BE2C (cell line): ENCODE data around the gene SEC62.

Experiments
- DNase-seq: peaks from one replicate; pipeline ENCODE4 v3.0.0-alpha.2; 2020
- H3K27me3 ChIP-seq: fragments of 250-450 bp; sonication (Bioruptor Pico); 2 replicates; pipeline ENCODE4 v1.5.1; 2020; ENCODE audit warnings: mild to moderate bottlenecking
- H3K36me3 ChIP-seq: fragments of 250-450 bp; sonication (Bioruptor Pico); 2 replicates; pipeline ENCODE4 v1.5.1; 2020; ENCODE audit warnings: mild to moderate bottlenecking
- H3K4me1 ChIP-seq: fragments of 250-450 bp; sonication (Bioruptor Pico); 2 replicates; pipeline ENCODE4 v1.5.1; 2020
- H3K4me3 ChIP-seq: 2 replicates; pipeline ENCODE4 v1.5.1; 2011; ENCODE audit warnings: low read depth, low read length
- H3K9me3 ChIP-seq: fragments of 250-450 bp; sonication (Bioruptor Pico); 2 replicates; pipeline ENCODE4 v1.5.1; 2020
- CTCF ChIP-seq: IDR thresholded peaks from 2 replicates; pipeline ENCODE4 v1.5.1; 2012; ENCODE audit warnings: mild to moderate bottlenecking, low read depth, low read length

Gene SEC62

DNA sequence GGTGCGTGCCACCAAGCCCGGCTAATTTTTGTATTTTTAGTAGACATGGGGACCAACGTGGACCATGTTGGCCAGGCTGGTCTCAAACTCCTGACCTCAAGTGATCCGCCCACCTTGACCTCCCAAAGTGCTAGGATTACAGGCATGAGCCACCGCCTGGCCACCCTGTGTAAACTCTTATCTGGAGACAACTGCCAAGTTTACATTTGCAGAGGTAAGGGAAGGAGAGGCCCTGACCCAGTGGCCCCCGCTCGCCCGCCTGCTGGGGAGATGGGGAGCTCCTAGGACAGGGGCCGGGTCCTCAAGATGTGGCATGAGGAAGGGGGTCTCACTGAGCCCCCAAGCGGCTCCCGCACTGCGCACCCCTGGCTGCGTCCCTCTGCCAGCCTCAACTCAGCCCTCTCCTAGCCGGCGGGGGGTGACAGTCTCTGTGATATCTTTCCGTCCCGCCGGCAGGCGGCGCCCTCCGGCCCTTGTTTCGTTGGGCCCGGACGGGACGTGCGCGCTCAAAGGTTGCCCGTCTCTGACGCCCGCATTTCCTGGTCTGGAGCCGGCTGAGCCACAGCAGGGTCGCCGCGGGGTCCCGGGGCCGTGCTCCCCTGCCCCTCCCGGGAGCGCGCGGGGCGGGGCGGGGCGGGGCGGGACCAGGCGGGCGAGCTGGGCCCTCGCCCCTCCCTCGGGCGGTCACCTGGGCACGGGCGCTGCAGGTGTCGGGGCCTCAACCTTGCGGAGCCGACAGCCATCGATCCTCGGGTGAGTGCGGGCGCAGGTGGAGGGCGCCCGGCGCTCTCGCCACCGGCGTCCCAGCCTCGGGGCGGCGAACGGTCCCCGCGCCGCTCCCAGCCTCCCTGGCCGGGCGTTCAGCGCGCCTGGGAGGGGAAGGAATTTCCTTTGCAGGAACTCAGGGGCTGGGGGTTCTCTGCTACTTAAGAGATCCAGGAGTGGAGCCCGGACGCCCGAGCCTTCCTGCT, 71.1 kb downstream of the SEC62 start, which contains the start of gene GPR160:
GPR160 (plus strand) TSS at position 533 of the 971 bp plus-strand sequence. CDS start 45,978 bp downstream, outside the sequence.
- H3K4me3 ChIP-seq = peak within 1 kb of the TSS; percentile 60
- H3K9me3 ChIP-seq = no peaks in the 10 kb centered on the region
- TF ChIP-seq CTCF = peak; percentile 71
- peak; percentile 78 for DNase-seq
- H3K36me3 ChIP-seq = no peaks in the 10 kb centered on the region
- no peaks in the 10 kb centered on the region for H3K4me1 ChIP-seq
- peaks cover 40% of the 10 kb centered on the region for H3K27me3 ChIP-seq

- Histone ChIP-seq H3K4me3 (peak overlapping the region; percentile 60), H3K36me3 (no peaks in the 10 kb centered on the region), H3K9me3 (no peaks in the 10 kb centered on the region), H3K27me3 (peaks cover 40% of the 10 kb centered on the region), H3K4me1 (no peaks in the 10 kb centered on the region)
- DNase-seq = peak; percentile 15
- TF ChIP-seq CTCF = no peak
Measured at GRCh38 chr3:170038434-170039110, 72.0 kb downstream of the SEC62 start.

- no peaks in the 10 kb centered on the region for H3K9me3 ChIP-seq
- no peak for DNase-seq
- no peak overlapping the region for H3K4me3 ChIP-seq
- no peak for TF ChIP-seq CTCF
- no peaks in the 10 kb centered on the region for H3K4me1 ChIP-seq
- no peaks in the 10 kb centered on the region for H3K36me3 ChIP-seq
- peaks cover 40% of the 10 kb centered on the region for H3K27me3 ChIP-seq
Measured at GRCh38 chr3:170040418-170040817, 73.8 kb downstream of the SEC62 start.

GRCh38 chr3:170043506-170043905, 76.9 kb downstream of the SEC62 start:
- DNase-seq = no peak
- H3K36me3 ChIP-seq = no peaks in the 10 kb centered on the region
- H3K27me3 ChIP-seq = peaks cover 32% of the 10 kb centered on the region
- no peaks in the 10 kb centered on the region for H3K4me1 ChIP-seq
- H3K9me3 ChIP-seq = no peaks in the 10 kb centered on the region
- no peak for TF ChIP-seq CTCF
- H3K4me3 ChIP-seq = no peak overlapping the region

GRCh38 chr3:170044271-170044670, 77.7 kb downstream of the SEC62 start:
- no peak for TF ChIP-seq CTCF
- no peaks in the 10 kb centered on the region for H3K9me3 ChIP-seq
- no peaks in the 10 kb centered on the region for H3K36me3 ChIP-seq
- no peaks in the 10 kb centered on the region for H3K4me1 ChIP-seq
- no peak overlapping the region for H3K4me3 ChIP-seq
- peaks cover 25% of the 10 kb centered on the region for H3K27me3 ChIP-seq
- no peak for DNase-seq

DNA sequence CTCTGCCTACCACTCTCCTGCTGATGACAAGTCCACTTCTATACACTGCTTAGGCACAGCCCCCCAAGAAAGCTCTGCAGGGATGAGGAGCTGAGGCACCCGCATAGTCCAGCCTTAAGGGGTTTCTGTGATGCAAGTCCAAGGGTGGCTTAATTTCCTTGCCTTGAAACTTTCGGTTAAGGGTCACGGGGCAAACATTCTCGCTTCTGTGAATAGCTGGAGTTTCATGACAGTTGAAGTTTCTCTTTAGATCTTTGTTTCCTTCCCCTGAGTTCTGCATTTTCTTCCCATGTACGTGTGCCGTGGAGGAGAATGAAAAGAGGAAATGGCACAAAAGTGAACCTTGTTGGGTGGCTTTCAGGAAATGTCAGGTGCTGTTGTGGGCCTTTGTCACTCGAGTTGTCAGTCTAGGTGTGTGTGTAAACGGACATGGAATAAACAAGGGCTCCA, 78.2 kb downstream of the SEC62 start:
- no peaks in the 10 kb centered on the region for H3K4me1 ChIP-seq
- H3K27me3 ChIP-seq = peaks cover 19% of the 10 kb centered on the region
- no peak for DNase-seq
- H3K4me3 ChIP-seq = no peak overlapping the region
- no peaks in the 10 kb centered on the region for H3K9me3 ChIP-seq
- no peak for TF ChIP-seq CTCF
- no peaks in the 10 kb centered on the region for H3K36me3 ChIP-seq
